Inferior parietal cortex (tissue), 1 donor: ENCODE results near the gene CTDSPL.

ENCODE experiments used
- DNase-seq: peaks from one replicate; pipeline ENCODE4 v3.0.0-alpha.2; 2016; ENCODE audit errors: extremely low spot score

The CTDSPL gene

DNA sequence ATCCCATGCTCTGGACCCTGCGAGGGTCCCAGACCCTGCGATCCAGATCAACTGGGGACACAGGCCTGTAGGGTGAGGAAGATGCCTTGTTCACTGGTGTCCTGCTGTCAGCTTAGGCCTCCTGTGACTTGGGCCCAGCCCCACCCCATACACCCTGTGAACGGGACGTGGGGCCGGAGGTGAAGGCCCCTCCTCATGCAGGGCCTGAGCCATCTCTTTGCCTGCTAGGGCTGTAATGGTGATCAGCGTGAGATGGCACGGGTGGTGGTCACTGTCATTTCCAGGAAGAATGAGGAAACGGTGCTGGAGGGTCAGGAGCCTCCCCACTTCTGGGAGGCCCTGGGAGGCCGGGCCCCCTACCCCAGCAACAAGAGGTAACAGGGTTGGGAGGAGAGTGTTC is 141.3 kb downstream of the CTDSPL start:
- no peak for DNase-seq

DNA sequence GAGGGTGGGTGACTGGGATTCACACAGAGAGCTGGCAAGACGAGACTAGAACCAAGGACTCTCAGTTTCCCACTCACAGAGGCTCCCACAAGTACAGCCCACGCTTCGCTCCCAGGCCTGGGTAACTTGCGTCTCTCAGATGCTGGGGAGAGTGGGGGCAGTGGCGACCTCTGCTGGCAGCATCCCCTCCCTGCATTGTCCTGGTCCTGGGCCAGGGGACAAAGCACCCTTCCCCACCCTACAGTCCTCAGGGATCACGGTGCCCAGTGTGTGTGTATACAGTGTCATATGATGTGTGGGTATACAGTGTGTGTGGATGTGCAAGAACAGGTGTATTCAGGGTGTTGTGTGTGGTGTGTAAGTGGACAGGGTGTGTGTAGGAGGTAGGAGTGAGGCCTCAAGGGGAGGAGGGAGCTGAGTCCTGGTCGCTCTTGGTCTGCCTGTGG is 141.7 kb downstream of the CTDSPL start:
- peak; percentile 81 for DNase-seq

GRCh38 chr3:38003817-38004414 is 142.2 kb downstream of the CTDSPL start:
- DNase-seq = no peak

DNA sequence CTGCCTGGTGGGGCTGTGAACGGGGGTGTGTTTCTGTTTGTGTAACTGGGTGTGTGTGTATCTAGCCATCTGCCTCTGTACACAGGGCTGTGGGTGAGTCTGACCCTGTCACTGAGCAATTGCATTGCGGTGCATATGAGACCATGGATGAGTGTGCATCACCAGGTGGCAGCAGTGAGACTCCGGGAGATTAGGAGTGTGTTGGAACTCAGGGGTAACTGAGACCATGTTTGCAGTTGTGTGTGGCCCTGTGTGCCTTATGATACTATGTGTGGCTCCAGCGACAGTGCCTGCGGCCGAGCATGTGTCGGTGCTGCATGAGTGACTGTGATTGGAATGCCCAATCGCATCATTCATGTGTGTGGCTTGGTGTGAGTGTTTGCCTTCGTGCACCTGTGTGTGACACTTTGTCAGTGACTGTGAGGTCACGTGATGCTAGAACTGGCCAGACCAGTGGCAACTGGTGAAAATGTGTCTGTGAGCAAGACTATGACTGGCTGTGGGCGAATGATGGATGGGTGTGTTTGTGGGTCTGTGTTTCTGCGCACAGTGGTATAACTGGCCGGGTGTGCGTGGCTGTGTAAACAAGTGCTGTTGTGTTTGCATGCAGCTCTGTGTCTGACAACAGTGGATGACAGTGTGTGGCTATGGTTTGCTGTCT is 142.9 kb downstream of the CTDSPL start:
- DNase-seq = peak; percentile 87

GRCh38 chr3:38005076-38006020 is 143.7 kb downstream of the CTDSPL start:
- peak; percentile 86 for DNase-seq

DNA sequence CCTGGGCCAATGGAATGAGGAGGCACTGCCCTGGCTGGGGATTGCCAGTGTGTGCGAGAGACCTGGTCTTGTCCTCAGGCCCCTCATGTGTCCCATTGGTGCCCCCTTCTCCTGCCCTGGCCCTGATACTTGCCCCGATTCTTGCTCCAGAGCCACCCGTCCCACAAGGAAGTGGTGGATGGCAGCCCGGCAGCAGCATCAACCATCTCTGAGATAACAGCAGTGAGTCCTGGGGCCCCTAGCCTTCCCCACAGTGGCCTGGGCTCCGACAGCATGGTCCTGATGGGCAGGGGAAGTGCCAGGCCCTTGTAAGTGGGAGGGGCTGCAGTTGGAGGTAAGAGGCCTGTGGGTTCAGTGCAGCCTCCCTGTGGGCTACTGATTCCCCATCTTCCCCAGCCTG is 144.4 kb downstream of the CTDSPL start:
- no peak for DNase-seq

- DNase-seq = no peak
These were observed 144.8 kb downstream of the CTDSPL start for GRCh38 chr3:38006445-38006995.

DNA sequence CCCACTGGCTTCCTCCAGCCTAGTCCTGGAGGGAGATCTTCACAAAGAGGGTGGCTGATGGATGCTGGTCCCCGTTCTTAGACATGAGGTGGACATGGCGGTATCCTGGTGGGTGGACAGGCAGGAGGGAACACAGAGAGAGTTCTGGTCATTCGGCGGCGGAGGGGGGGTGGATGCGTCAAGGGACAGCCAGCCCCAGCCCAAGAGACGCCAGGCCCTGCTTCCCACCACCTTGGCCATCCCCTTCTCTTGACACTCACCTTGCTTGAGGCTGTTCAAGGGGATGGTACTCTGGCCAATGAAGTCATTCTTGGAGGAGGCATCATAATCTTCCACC is 146.0 kb downstream of the CTDSPL start:
- no peak for DNase-seq

DNA sequence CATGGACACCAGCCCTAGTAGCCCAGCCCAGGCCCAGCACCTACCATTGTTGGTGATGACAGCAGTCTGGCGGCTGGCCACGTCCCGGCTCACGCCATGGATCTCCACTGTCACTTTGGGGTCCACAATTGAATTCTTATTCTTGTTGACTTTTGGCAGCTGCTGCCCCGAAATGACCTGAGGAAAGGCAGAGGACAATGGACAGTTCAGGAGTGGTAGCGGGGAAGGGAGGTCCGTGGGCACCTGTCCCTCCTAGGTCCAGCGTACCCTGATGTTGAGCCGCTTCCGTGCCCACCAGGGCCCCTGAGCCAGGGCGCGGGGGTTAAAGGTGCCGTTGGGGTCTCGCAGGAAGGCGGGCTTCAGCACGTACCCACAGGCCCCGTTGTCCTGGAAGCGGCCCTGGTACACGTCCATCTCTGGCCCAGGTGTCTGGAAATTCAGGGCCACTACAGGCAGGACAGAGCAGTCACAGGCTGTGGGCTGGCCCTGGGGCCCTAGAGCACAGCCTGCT is 146.6 kb downstream of the CTDSPL start:
- DNase-seq = no peak

DNA sequence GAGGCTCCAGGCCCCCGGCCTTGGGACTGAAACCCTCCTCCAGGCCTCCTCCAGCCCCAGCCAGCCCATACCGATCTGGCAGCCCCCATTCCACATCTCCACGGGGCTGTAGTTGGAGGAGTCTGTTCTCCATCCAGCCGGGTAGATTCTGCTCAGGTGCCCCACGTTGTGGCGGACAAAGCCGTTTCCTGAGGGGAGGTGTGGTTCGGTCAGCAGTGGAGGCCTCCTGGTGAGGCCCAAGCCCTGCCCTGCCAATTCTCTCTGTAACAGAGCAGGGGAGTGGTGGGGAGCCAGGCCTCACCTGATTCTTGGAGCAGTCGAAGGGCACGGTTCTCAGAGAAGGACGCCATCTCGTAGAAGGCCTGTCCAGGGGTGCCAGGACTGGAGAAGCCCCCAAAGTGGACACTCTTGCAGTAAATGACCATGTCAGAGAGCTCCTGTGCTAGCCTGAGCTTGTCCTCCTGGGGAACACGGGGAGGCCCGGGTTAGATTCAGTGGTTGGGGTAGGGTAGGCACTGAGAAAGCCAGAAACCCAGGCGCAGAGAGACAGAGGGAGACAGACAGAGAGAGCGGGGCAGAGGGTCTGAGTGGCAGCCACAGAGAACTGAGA is 147.4 kb downstream of the CTDSPL start:
- no peak for DNase-seq

GRCh38 chr3:38009807-38010591 is 148.3 kb downstream of the CTDSPL start:
- no peak for DNase-seq

GRCh38 chr3:38011111-38011510 is 149.4 kb downstream of the CTDSPL start:
- no peak for DNase-seq

DNA sequence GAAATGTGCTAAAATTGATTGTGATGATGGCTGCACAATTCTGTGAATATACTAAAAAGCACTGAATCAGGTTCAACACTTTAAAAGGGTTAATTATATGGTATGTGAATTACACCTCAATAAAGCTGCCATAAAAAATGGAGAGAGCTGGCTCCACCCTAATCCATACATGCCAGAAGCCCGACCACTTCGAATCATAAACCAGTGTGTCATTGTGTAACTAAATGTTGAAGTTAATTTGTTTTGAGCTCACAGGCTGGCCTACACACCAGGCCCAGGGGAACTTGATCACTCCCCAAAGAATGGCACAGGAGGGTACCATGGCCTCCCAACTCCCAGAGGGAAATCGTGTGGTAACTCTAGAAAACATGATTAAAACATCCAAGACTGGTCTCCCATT is 153.8 kb downstream of the CTDSPL start:
- no peak for DNase-seq

DNA sequence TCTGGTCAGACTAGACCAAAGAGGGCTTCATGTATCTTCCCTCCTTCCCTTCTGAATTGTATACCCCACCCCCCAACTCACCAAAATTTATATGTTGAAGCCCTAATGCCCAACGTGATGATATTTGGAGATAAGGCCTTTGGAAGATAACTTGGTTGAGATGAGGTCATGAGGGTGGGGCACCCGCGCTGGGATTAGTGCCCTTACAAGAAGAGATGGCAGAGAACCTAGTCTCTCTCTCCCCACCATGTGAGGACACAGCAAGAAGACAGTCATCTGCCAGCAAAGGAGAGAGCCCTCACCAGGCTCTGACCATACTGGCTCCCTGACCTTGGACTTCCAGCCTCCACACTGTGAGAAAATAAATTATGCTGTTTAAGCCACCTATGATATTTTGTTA is 154.3 kb downstream of the CTDSPL start:
- DNase-seq = no peak

DNA sequence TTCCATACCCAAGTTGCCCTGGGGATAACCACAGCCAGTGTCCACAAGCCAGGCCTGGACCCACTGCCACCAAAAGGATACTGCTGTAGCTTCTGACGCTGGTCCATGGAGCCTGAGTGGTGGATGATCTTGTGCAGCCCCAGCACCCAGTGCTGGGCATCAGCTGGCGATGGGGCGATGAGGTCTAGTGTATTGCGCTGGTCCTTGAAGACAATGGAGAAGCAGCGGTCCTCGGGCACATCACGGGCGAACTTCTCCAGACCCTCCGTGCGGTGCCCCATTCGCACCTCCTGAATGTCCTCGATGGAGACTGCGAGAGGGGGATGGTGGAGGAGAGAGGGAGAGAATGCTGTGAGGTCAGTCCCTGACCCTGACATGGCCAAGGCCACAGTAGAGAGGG is 154.7 kb downstream of the CTDSPL start:
- DNase-seq = no peak

DNA sequence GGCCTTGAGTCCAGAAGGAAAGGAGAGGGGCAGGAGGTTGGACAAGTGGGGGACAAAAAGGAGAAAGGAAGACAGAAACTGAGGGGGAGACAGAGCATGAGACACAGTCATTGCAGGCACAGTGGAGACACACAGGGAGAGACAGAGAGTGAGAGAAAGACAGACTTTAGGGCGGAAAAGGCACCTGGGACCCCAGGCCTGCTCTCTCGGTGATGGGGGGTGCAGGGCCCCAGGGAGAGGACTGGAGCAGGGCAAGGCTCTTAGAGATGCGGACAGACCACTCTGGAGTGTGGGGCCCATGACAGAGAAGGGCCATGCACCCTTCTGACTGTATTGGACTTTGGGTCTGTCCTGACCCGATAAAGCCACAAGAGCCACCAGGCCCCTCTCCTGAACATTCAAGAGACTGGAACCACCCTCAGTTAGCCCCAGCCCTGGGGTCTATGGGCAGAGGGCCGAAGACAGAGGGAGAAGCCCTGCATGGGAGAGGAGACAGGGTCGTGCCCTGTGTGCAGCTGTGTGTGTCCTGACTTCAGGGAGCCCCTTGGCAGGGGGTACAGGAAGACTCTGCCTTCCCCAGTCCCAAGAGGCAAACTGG is 155.3 kb downstream of the CTDSPL start:
- DNase-seq = no peak

- DNase-seq = no peak
These were observed 156.0 kb downstream of the CTDSPL start for GRCh38 chr3:38017445-38018295.

GRCh38 chr3:38018296-38019266 is 156.9 kb downstream of the CTDSPL start:
- DNase-seq = no peak
